IMR-90 (cell line): ENCODE measurements around the gene AUTS2. TPM values are rescaled to one million over a fixed set of nuclear protein-coding genes. Genes with fewer than 3 reads are reported as not detected.

Source experiments
- ATAC-seq: fragments of 200-7000 bp; cut with Tn5 transposase; 2 replicates; pipeline ENCODE4 v1.9.1; 2020; ENCODE audit warnings: low read depth, mild to moderate bottlenecking, moderate library complexity
- BruUV-seq: library from RNA; stranded (reverse); fragments of 400-500 nt; replicated peaks from 2 replicates; lab custom pipeline; 2021; lab: Mats Ljungman, UMichigan
- CTCF ChIA-PET: fragments of 300-600 bp; formaldehyde crosslinking; extraction: SDS; loops from one replicate; lab custom pipeline; 2021; ENCODE audit warnings: antibody characterized with exemption; lab: Yijun Ruan, JAX
- POLR2A ChIA-PET: fragments of 300-600 bp; sonication (Branson Sonifier 250); formaldehyde crosslinking; loops from one replicate; lab custom pipeline; 2022; ENCODE audit warnings: antibody characterized with exemption; ENCODE audit not compliant: unreplicated experiment; lab: Charles Lee
- DNase-seq: peaks from one replicate; pipeline ENCODE4 v3.0.0; 2013
- H2AFZ ChIP-seq: replicated peaks from 2 replicates; pipeline ENCODE3; 2013; ENCODE audit warnings: low read length, mild to moderate bottlenecking; ENCODE audit not compliant: poor library complexity
- H2AK5ac ChIP-seq: 2 replicates; pipeline ENCODE4 v1.6.1; 2013; ENCODE audit warnings: low read depth, low read length, inconsistent platforms
- H2AK9ac ChIP-seq: replicated peaks from 2 replicates; pipeline ENCODE3; 2013; ENCODE audit warnings: mild to moderate bottlenecking, low read depth, low read length, moderate library complexity; ENCODE audit not compliant: poor library complexity
- H2BK120ac ChIP-seq: 2 replicates; pipeline ENCODE4 v1.6.1; 2013; ENCODE audit warnings: low read depth, low read length, inconsistent platforms
- H2BK15ac ChIP-seq: 3 replicates; pipeline ENCODE4 v1.6.1; 2013; ENCODE audit warnings: low read depth, low read length, inconsistent platforms
- H2BK20ac ChIP-seq: 2 replicates; pipeline ENCODE4 v1.6.1; 2013; ENCODE audit warnings: low read depth, mild to moderate bottlenecking, inconsistent platforms, low read length, moderate library complexity
- H2BK5ac ChIP-seq: 2 replicates; pipeline ENCODE4 v1.6.1; 2013; ENCODE audit warnings: mild to moderate bottlenecking, low read depth, low read length, inconsistent platforms; ENCODE audit not compliant: poor library complexity, severe bottlenecking
- H3K14ac ChIP-seq: replicated peaks from 2 replicates; pipeline ENCODE4 v1.6.1; 2013; ENCODE audit warnings: low read depth, low read length, inconsistent platforms
- H3K18ac ChIP-seq: 2 replicates; pipeline ENCODE4 v1.6.1; 2013; ENCODE audit warnings: low read depth, low read length, control low read depth
- H3K23ac ChIP-seq: 2 replicates; pipeline ENCODE4 v1.6.1; 2013; ENCODE audit warnings: low read depth, low read length, inconsistent platforms
- H3K27ac ChIP-seq: 2 replicates; pipeline ENCODE4 v1.5.1; 2013; ENCODE audit warnings: mild to moderate bottlenecking, control low read depth, low read length; ENCODE audit not compliant: insufficient read depth
- H3K27me3 ChIP-seq: 2 replicates; pipeline ENCODE4 v1.6.1; 2013; ENCODE audit warnings: low read length; ENCODE audit not compliant: control insufficient read depth, insufficient read depth
- H3K36me3 ChIP-seq: 2 replicates; pipeline ENCODE4 v1.6.1; 2013; ENCODE audit warnings: low read length, mixed read lengths; ENCODE audit not compliant: control insufficient read depth, insufficient read depth
- H3K4ac ChIP-seq: 2 replicates; pipeline ENCODE4 v1.6.1; 2013; ENCODE audit warnings: low read depth, low read length, inconsistent platforms
- H3K4me1 ChIP-seq: 2 replicates; pipeline ENCODE4 v1.6.1; 2013; ENCODE audit warnings: low read length, mixed read lengths; ENCODE audit not compliant: control insufficient read depth, insufficient read depth
- H3K4me2 ChIP-seq: 2 replicates; pipeline ENCODE4 v1.6.1; 2013; ENCODE audit warnings: low read depth, mild to moderate bottlenecking, control low read depth, low read length, moderate library complexity
- H3K4me3 ChIP-seq: 2 replicates; pipeline ENCODE4 v1.5.1; 2013; ENCODE audit warnings: low read depth, mild to moderate bottlenecking, control low read depth, low read length, moderate library complexity; ENCODE audit not compliant: insufficient read depth
- H3K56ac ChIP-seq: 2 replicates; pipeline ENCODE4 v1.6.1; 2013; ENCODE audit warnings: low read length, inconsistent platforms; ENCODE audit not compliant: insufficient read depth; ENCODE audit errors: extremely low read depth
- H3K79me1 ChIP-seq, 2 experiments: 2 replicates each; pipeline ENCODE4 v1.6.1; 2013; ENCODE audit warnings: low read length in 2 of 2, inconsistent platforms in 1 of 2, low read depth in 1 of 2
- H3K9ac ChIP-seq: 2 replicates; pipeline ENCODE4 v1.6.1; 2013; ENCODE audit warnings: low read depth, low read length, control low read depth
- H3K9me1 ChIP-seq: 2 replicates; pipeline ENCODE4 v1.6.1; 2013; ENCODE audit warnings: low read length, inconsistent platforms; ENCODE audit not compliant: insufficient read depth
- H3K9me3 ChIP-seq: 2 replicates; pipeline ENCODE4 v1.6.1; 2013; ENCODE audit warnings: low read length; ENCODE audit not compliant: control insufficient read depth, insufficient read depth
- H4K20me1 ChIP-seq: 2 replicates; pipeline ENCODE4 v1.6.1; 2013; ENCODE audit warnings: low read length, inconsistent platforms; ENCODE audit not compliant: insufficient read depth
- H4K5ac ChIP-seq: 2 replicates; pipeline ENCODE4 v1.6.1; 2013; ENCODE audit warnings: mild to moderate bottlenecking, low read depth, low read length, control low read depth
- H4K8ac ChIP-seq, 2 experiments: 2 replicates each; pipeline ENCODE4 v1.6.1; 2013; ENCODE audit warnings: low read depth in 2 of 2, low read length in 2 of 2, control low read depth in 1 of 2, inconsistent platforms in 1 of 2
- H4K91ac ChIP-seq: 2 replicates; pipeline ENCODE4 v1.6.1; 2013; ENCODE audit warnings: low read depth, low read length, inconsistent platforms; ENCODE audit not compliant: insufficient read depth
- BHLHE40 ChIP-seq: fragments of 150-350 bp; IDR thresholded peaks from 2 replicates; pipeline ENCODE4 v1.6.1; 2016; ENCODE audit warnings: mild to moderate bottlenecking, low read depth, low read length
- CEBPB ChIP-seq: IDR thresholded peaks from 2 replicates; pipeline ENCODE4 v1.6.1; 2012; ENCODE audit warnings: low read depth, low read length, improper control_type of control experiment
- CHD1 ChIP-seq: IDR thresholded peaks from 2 replicates; pipeline ENCODE4 v1.6.1; 2012; ENCODE audit warnings: low read depth, low read length, improper control_type of control experiment
- MAFK ChIP-seq: IDR thresholded peaks from 2 replicates; pipeline ENCODE4 v1.6.1; 2012; ENCODE audit warnings: low read depth, low read length, improper control_type of control experiment
- MAZ ChIP-seq: IDR thresholded peaks from 2 replicates; pipeline ENCODE4 v1.6.1; 2012; ENCODE audit warnings: low read depth, mild to moderate bottlenecking, low read length, improper control_type of control experiment, moderate library complexity, borderline replicate concordance
- MXI1 ChIP-seq: IDR thresholded peaks from 2 replicates; pipeline ENCODE4 v1.6.1; 2012; ENCODE audit warnings: low read depth, mild to moderate bottlenecking, low read length, moderate library complexity, borderline replicate concordance
- NFE2L2 ChIP-seq: fragments of 150-350 bp; IDR thresholded peaks from 2 replicates; pipeline ENCODE4 v1.6.1; 2016; ENCODE audit warnings: low read depth, mild to moderate bottlenecking, low read length
- POLR2A ChIP-seq: IDR thresholded peaks from 2 replicates; pipeline ENCODE4 v1.6.1; 2012; ENCODE audit warnings: mild to moderate bottlenecking, low read depth, low read length
- RAD21 ChIP-seq: IDR thresholded peaks from 2 replicates; pipeline ENCODE4 v1.6.1; 2012; ENCODE audit warnings: low read length, improper control_type of control experiment
- RCOR1 ChIP-seq: IDR thresholded peaks from 2 replicates; pipeline ENCODE4 v1.6.1; 2012; ENCODE audit warnings: mild to moderate bottlenecking, low read length, improper control_type of control experiment; ENCODE audit not compliant: insufficient replicate concordance
- RFX5 ChIP-seq: IDR thresholded peaks from 2 replicates; pipeline ENCODE4 v1.8.0; 2012; ENCODE audit warnings: low read depth, mild to moderate bottlenecking, low read length, moderate library complexity
- SMC3 ChIP-seq: fragments of 150-350 bp; IDR thresholded peaks from 2 replicates; pipeline ENCODE4 v1.6.1; 2016; ENCODE audit warnings: low read depth, mild to moderate bottlenecking, antibody characterized with exemption, low read length, moderate library complexity
- WGBS, 2 experiments: methylation state at CpG; one replicate each; pipeline versions ENCODE4 v1.1.5 to v1.1.7; 2013; ENCODE audit warnings: missing lambda C conversion rate in 2 of 2; ENCODE audit not compliant: insufficient read length in 1 of 2; ENCODE audit errors: extremely low coverage in 2 of 2; 5-methylcytosine and 5-hydroxymethylcytosine counted together
- dilution Hi-C: fragments of 300-500 bp; cut with HindIII; formaldehyde crosslinking; loops from one replicate; pipeline ENCODE4 v1.14.3; 2018; ENCODE audit warnings: low sequenced_read_pairs; ENCODE audit not compliant: unreplicated experiment
- in situ Hi-C: fragments of 300-500 bp; cut with MboI; formaldehyde crosslinking; loops from 3 replicates; pipeline ENCODE4 v1.14.3; 2019; ENCODE audit warnings: low sequenced_read_pairs, inconsistent platforms, mixed read lengths
- intact Hi-C: fragments of 100-400 bp; cut with micrococcal nuclease; formaldehyde crosslinking; loops from 2 replicates; pipeline ENCODE4 v1.10.0; 2022
- polyA plus RNA-seq, 3 experiments: library from polyadenylated mRNA; depleted of rRNA; stranded (reverse); fragments of >200 nt; gene quantifications; 2 replicates each; pipeline ENCODE4 v1.2.3, GENCODE V29; 2012; ENCODE audit warnings: low replicate concordance in 1 of 3
- total RNA-seq: library from RNA; depleted of rRNA; stranded (reverse); fragments of >200 nt; gene quantifications from 2 replicates; pipeline ENCODE4 v1.2.3, GENCODE V29; 2012
- TF ChIP-seq, protein P1 (sequence below): conservative IDR thresholded peaks from 2 replicates; pipeline ENCODE4 v1.5.1; 2012; ENCODE audit warnings: mild to moderate bottlenecking, low read depth, low read length, improper control_type of control experiment
- TF ChIP-seq, protein P2 (sequence below): fragments of 150-350 bp; IDR thresholded peaks from 2 replicates; pipeline ENCODE4 v1.6.1; 2017; ENCODE audit warnings: mild to moderate bottlenecking, antibody characterized with exemption, low read length, low read depth
- TF ChIP-seq, protein P3 (sequence below): fragments of 150-350 bp; IDR thresholded peaks from 2 replicates; pipeline ENCODE4 v1.6.1; 2016; ENCODE audit warnings: low read depth, mild to moderate bottlenecking, low read length, moderate library complexity, borderline replicate concordance

Gene AUTS2
- total and polyA plus RNA-seq, 2 of the 4 experiments (the other 2 are of a cell fraction), result 0.90 to 3.0 TPM

DNA sequence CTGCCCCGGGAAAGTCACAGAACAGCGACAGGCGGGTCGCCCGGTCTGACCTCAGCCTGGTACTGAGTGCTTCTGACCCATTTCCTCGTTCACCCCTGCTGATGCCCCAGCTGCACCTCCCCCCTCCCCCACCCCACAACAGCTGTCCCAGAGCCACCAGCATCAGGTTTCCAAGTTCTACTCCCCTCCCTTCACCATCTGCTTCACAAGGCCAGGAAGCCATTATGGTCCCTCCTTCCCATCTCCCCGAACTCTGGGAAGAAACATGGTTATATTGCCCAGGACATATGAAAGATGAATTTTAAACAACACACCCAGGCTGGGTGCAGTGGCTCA, 1231.8 kb downstream of the AUTS2 start:
- no peaks in the 10 kb centered on the region; the same call in 1 of the 2 replicates for H3K27me3 ChIP-seq
- no peak overlapping the region for H3K56ac ChIP-seq
- no peak overlapping the region for H4K5ac ChIP-seq
- H2AK5ac ChIP-seq, result no peak overlapping the region
- in situ Hi-C loops, result loop anchor here (25.0 kb wide), 1 partner anchor 907 kb away; no protein-coding TSS in a partner anchor
- no peaks in the 10 kb centered on the region for H4K20me1 ChIP-seq
- no peak overlapping the region for H3K23ac ChIP-seq
- no peak overlapping the region for H3K27ac ChIP-seq
- no peak overlapping the region for H3K18ac ChIP-seq
- no peak overlapping the region for H2AFZ ChIP-seq
- dilution Hi-C loops, result no loop called here
- no peaks in the 10 kb centered on the region for H3K36me3 ChIP-seq
- no peak overlapping the region for H2BK5ac ChIP-seq
- H3K14ac ChIP-seq, result no peak overlapping the region
- H3K9me3 ChIP-seq, result no peaks in the 10 kb centered on the region
- no peak overlapping the region for H2BK20ac ChIP-seq
- H3K4ac ChIP-seq, result no peak overlapping the region
- H3K4me2 ChIP-seq, result no peak overlapping the region
- DNase-seq (no peak), ATAC-seq (no peak)
- no peak overlapping the region for H4K8ac ChIP-seq
- H3K9ac ChIP-seq, result no peak overlapping the region
- no peak overlapping the region for H3K4me3 ChIP-seq
- H2AK9ac ChIP-seq, result no peak overlapping the region
- H3K79me1 ChIP-seq, result no peaks in the 10 kb centered on the region
- TF ChIP-seq RCOR1 (no peak), MXI1 (no peak), CEBPB (no peak), NFE2L2 (no peak), RFX5 (no peak), BHLHE40 (no peak), RAD21 (no peak), POLR2A (no peak), MAFK (no peak), MAZ (no peak), CHD1 (no peak), SMC3 (no peak)
- TF ChIP-seq, protein P1, sequence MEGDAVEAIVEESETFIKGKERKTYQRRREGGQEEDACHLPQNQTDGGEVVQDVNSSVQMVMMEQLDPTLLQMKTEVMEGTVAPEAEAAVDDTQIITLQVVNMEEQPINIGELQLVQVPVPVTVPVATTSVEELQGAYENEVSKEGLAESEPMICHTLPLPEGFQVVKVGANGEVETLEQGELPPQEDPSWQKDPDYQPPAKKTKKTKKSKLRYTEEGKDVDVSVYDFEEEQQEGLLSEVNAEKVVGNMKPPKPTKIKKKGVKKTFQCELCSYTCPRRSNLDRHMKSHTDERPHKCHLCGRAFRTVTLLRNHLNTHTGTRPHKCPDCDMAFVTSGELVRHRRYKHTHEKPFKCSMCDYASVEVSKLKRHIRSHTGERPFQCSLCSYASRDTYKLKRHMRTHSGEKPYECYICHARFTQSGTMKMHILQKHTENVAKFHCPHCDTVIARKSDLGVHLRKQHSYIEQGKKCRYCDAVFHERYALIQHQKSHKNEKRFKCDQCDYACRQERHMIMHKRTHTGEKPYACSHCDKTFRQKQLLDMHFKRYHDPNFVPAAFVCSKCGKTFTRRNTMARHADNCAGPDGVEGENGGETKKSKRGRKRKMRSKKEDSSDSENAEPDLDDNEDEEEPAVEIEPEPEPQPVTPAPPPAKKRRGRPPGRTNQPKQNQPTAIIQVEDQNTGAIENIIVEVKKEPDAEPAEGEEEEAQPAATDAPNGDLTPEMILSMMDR, result no peak
- TF ChIP-seq, protein P2, sequence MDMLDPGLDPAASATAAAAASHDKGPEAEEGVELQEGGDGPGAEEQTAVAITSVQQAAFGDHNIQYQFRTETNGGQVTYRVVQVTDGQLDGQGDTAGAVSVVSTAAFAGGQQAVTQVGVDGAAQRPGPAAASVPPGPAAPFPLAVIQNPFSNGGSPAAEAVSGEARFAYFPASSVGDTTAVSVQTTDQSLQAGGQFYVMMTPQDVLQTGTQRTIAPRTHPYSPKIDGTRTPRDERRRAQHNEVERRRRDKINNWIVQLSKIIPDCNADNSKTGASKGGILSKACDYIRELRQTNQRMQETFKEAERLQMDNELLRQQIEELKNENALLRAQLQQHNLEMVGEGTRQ, result no peak
- TF ChIP-seq, protein P3, sequence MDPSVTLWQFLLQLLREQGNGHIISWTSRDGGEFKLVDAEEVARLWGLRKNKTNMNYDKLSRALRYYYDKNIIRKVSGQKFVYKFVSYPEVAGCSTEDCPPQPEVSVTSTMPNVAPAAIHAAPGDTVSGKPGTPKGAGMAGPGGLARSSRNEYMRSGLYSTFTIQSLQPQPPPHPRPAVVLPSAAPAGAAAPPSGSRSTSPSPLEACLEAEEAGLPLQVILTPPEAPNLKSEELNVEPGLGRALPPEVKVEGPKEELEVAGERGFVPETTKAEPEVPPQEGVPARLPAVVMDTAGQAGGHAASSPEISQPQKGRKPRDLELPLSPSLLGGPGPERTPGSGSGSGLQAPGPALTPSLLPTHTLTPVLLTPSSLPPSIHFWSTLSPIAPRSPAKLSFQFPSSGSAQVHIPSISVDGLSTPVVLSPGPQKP, result no peak
- no TSS peak for BruUV-seq
- H3K4me1 ChIP-seq, result no peaks in the 10 kb centered on the region
- no peaks in the 10 kb centered on the region for H3K9me1 ChIP-seq
- no peak overlapping the region for H2BK15ac ChIP-seq
- intact Hi-C loops, result loop anchor here (10.0 kb wide), 1 partner anchor 1435 kb away; no protein-coding TSS in a partner anchor
- no peak overlapping the region for H4K91ac ChIP-seq
- WGBS, 2 experiments, result 60% methylated on average over 1 of the region's 7 CpGs; no CpG with 5 or more reads in 1 of the 2 experiments
- CTCF ChIA-PET, result interaction anchor here (1.0 kb wide), 1 partner anchor 47 kb away, joined by 3 read pairs; no protein-coding TSS in a partner anchor
- H2BK120ac ChIP-seq, result no peak overlapping the region
- POLR2A ChIA-PET, result no interaction called here
